ENCODE results near the gene DAGLA. TPM values are rescaled to one million over a fixed set of nuclear protein-coding genes. Genes with fewer than 3 reads are reported as not detected.

Gene DAGLA
- total RNA-seq, 1 donor from 2014 or later: 1.1 TPM

- Histone ChIP-seq H3K4me3 (no peak overlapping the region), H3K9ac (no peak overlapping the region), H3K9me3 (ENCODE audit: low read depth) (no peaks in the 10 kb centered on the region), H3K27ac (no peak overlapping the region), H3K79me2 (ENCODE audit: low read depth) (no peaks in the 10 kb centered on the region), H3K36me3 (no peaks in the 10 kb centered on the region), H3K4me1 (no peaks in the 10 kb centered on the region), H2AFZ (replicated peaks) (no peak overlapping the region), H3K4me2 (no peak overlapping the region), H3K27me3 (no peaks in the 10 kb centered on the region), H4K20me1 (ENCODE audit: low read depth) (peaks cover 9% of the 10 kb centered on the region), H3F3A (ENCODE audit: low read depth) (peaks cover 7% of the 10 kb centered on the region)
- Mint-ChIP-seq H3K4me1 (peaks cover 9% of the 10 kb centered on the region), H3K27ac (no peak overlapping the region), H3K4me3 (no peak overlapping the region), H3K9me3 (no peaks in the 10 kb centered on the region), H3K27me3 (ENCODE audit: insufficient read depth, low read depth) (peaks cover 7% of the 10 kb centered on the region), H3K36me3 (peaks cover 11% of the 10 kb centered on the region)
- DNase-seq (ENCODE audit: low spot score): no peak
- TF ChIP-seq, protein P1, sequence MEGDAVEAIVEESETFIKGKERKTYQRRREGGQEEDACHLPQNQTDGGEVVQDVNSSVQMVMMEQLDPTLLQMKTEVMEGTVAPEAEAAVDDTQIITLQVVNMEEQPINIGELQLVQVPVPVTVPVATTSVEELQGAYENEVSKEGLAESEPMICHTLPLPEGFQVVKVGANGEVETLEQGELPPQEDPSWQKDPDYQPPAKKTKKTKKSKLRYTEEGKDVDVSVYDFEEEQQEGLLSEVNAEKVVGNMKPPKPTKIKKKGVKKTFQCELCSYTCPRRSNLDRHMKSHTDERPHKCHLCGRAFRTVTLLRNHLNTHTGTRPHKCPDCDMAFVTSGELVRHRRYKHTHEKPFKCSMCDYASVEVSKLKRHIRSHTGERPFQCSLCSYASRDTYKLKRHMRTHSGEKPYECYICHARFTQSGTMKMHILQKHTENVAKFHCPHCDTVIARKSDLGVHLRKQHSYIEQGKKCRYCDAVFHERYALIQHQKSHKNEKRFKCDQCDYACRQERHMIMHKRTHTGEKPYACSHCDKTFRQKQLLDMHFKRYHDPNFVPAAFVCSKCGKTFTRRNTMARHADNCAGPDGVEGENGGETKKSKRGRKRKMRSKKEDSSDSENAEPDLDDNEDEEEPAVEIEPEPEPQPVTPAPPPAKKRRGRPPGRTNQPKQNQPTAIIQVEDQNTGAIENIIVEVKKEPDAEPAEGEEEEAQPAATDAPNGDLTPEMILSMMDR (IDR thresholded peaks at IDR 0.05): no peak
- TF ChIP-seq EZH2 (IDR thresholded peaks at IDR 0.05): no peak
Measured at GRCh38 chr11:61782841-61783240, 102.7 kb downstream of the DAGLA start.

DNA sequence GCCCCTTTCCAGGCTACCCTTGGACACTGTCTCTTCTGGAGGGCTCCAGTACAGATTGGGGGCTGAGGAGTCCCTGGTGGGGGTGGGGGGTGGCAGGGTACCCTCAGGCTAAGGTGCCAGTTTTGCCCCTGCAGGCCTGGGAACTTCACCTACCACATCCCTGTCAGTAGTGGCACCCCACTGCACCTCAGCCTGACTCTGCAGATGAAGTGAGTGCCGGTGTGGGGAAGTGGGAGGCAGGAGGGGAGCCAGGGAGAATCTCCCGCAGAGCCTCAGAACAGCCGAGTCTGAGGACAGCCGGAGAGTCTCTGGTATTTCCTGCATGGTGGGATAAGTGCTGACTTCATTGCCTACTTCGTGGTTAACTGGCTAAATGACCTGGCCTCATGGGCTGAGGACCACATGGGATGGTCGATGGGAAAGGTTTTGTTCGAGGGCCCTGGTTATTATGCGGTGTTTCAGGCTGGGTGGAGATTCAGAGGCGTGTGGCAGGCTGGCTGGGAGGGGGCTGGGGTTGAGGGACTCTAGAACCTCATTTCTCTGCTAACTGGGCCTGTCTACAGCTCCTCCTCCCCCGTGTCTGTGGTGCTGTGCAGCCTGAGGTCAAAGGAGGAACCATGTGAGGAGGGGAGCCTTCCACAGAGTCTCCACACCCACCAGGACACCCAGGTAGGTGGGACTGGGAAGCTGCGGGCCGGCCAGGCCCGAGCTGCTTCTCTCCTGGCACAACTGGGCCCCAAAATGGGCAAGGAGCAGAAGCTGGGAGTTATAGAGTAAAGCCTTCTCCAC, 103.7 kb downstream of the DAGLA start:
- no peak overlapping the region for H3K4me2 ChIP-seq
- no peaks in the 10 kb centered on the region for H3K4me1 ChIP-seq
- Mint-ChIP-seq H3K36me3 (peaks cover 7% of the 10 kb centered on the region), H3K9me3 (no peaks in the 10 kb centered on the region), H3K4me1 (peaks cover 7% of the 10 kb centered on the region), H3K27ac (peak overlapping the region; percentile 50), H3K4me3 (peak overlapping the region; percentile 65), H3K27me3 (ENCODE audit: insufficient read depth, low read depth) (peaks cover 7% of the 10 kb centered on the region)
- peaks cover 7% of the 10 kb centered on the region for H3F3A ChIP-seq (ENCODE audit: low read depth)
- no peaks in the 10 kb centered on the region for H3K9me3 ChIP-seq (ENCODE audit: low read depth)
- H3K27ac ChIP-seq: no peak overlapping the region
- H3K79me2 ChIP-seq (ENCODE audit: low read depth): no peaks in the 10 kb centered on the region
- no peak overlapping the region for H2AFZ ChIP-seq (replicated peaks)
- no peaks in the 10 kb centered on the region for H3K27me3 ChIP-seq
- TF ChIP-seq, protein P1 (IDR thresholded peaks at IDR 0.05): no peak
- TF ChIP-seq EZH2 (IDR thresholded peaks at IDR 0.05): no peak
- TF ChIP-seq EZH2phosphoT487 (IDR thresholded peaks at IDR 0.05): no peak
- no peaks in the 10 kb centered on the region for H3K36me3 ChIP-seq
- no peak for DNase-seq (ENCODE audit: low spot score)
- peaks cover 16% of the 10 kb centered on the region for H4K20me1 ChIP-seq (ENCODE audit: low read depth)
- no peak overlapping the region for H3K9ac ChIP-seq
- no peak overlapping the region for H3K4me3 ChIP-seq

DNA sequence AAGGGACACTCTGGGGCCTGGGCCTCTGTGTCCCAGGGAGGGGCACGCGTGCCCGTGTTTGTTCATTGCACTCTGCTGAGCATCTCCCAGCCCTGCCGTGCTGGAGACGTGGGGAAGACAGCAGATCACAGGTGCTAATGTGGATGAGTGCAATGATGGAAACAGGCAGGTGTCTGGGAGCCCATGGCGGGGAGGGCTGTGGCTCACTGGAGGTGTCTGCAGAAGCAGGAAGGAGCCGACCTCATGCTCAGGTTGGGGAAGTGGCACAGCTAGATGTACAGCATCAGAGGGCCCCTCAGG, 104.3 kb downstream of the DAGLA start:
- no peaks in the 10 kb centered on the region for H3K27me3 ChIP-seq
- Mint-ChIP-seq H3K4me1 (peaks cover 7% of the 10 kb centered on the region), H3K36me3 (peaks cover 11% of the 10 kb centered on the region), H3K9me3 (no peaks in the 10 kb centered on the region), H3K27ac (no peak overlapping the region), H3K27me3 (ENCODE audit: insufficient read depth, low read depth) (peaks cover 7% of the 10 kb centered on the region), H3K4me3 (no peak overlapping the region)
- H3K4me3 ChIP-seq: no peak overlapping the region
- peaks cover 7% of the 10 kb centered on the region for H3F3A ChIP-seq (ENCODE audit: low read depth)
- H3K4me1 ChIP-seq: no peaks in the 10 kb centered on the region
- no peaks in the 10 kb centered on the region for H3K9me3 ChIP-seq (ENCODE audit: low read depth)
- H3K27ac ChIP-seq: no peak overlapping the region
- H3K4me2 ChIP-seq: no peak overlapping the region
- H3K9ac ChIP-seq: no peak overlapping the region
- TF ChIP-seq EZH2 (IDR thresholded peaks at IDR 0.05): no peak
- TF ChIP-seq, protein P1 (IDR thresholded peaks at IDR 0.05): no peak
- TF ChIP-seq EZH2phosphoT487 (IDR thresholded peaks at IDR 0.05): no peak
- no peak overlapping the region for H2AFZ ChIP-seq (replicated peaks)
- H4K20me1 ChIP-seq (ENCODE audit: low read depth): peaks cover 16% of the 10 kb centered on the region
- H3K36me3 ChIP-seq: no peaks in the 10 kb centered on the region
- H3K79me2 ChIP-seq (ENCODE audit: low read depth): no peaks in the 10 kb centered on the region
- DNase-seq (ENCODE audit: low spot score): no peak

Data from neural progenitor cell (in vitro differentiated cells).